Endodermal cell (in vitro differentiated cells): ENCODE results near the gene ABHD2. TPM values are rescaled to one million over a fixed set of nuclear protein-coding genes. Genes with fewer than 3 reads are reported as not detected.

Experiments
- DNase-seq: peaks from one replicate; pipeline ENCODE4 v3.0.0-alpha.2; 2017
- H3K27ac ChIP-seq: 2 replicates; pipeline ENCODE4 v1.5.1; 2013; ENCODE audit warnings: mild to moderate bottlenecking, low read depth, low read length, moderate library complexity
- H3K27me3 ChIP-seq: 2 replicates; pipeline ENCODE4 v1.6.1; 2013; ENCODE audit warnings: mild to moderate bottlenecking, low read length, moderate library complexity; ENCODE audit not compliant: insufficient read depth, control insufficient read depth, poor library complexity, severe bottlenecking
- H3K36me3 ChIP-seq: 2 replicates; pipeline ENCODE4 v1.7.0; 2013; ENCODE audit warnings: mild to moderate bottlenecking, low read length, moderate library complexity; ENCODE audit not compliant: control insufficient read depth, insufficient read depth
- H3K4me1 ChIP-seq: one replicate; pipeline ENCODE4 v1.7.0; 2013; ENCODE audit warnings: low read length; ENCODE audit not compliant: control insufficient read depth, insufficient read depth
- H3K4me3 ChIP-seq: 2 replicates; pipeline ENCODE4 v1.5.1; 2013; ENCODE audit warnings: mild to moderate bottlenecking, low read length, moderate library complexity
- H3K9ac ChIP-seq: 2 replicates; pipeline ENCODE4 v1.6.1; 2013; ENCODE audit warnings: mild to moderate bottlenecking, low read length, moderate library complexity; ENCODE audit not compliant: poor library complexity, severe bottlenecking; ENCODE audit errors: extremely low read depth
- H3K9me3 ChIP-seq: 2 replicates; pipeline ENCODE4 v1.6.1; 2013; ENCODE audit warnings: mild to moderate bottlenecking, low read length, moderate library complexity; ENCODE audit not compliant: control insufficient read depth
- H3K27ac Mint-ChIP-seq: 2 replicates; pipeline ENCODE4 v1.8.0; 2020; ENCODE audit warnings: mixed read lengths
- H3K27me3 Mint-ChIP-seq: 2 replicates; pipeline ENCODE4 v1.8.0; 2021; ENCODE audit warnings: mild to moderate bottlenecking, mixed read lengths; ENCODE audit not compliant: insufficient read depth
- H3K36me3 Mint-ChIP-seq: 2 replicates; pipeline ENCODE4 v1.8.0; 2020; ENCODE audit warnings: low read depth, mixed read lengths
- H3K4me1 Mint-ChIP-seq: 2 replicates; pipeline ENCODE4 v1.8.0; 2020; ENCODE audit warnings: mixed read lengths
- H3K4me3 Mint-ChIP-seq: 2 replicates; pipeline ENCODE4 v1.8.0; 2020; ENCODE audit warnings: mild to moderate bottlenecking, moderate library complexity, mixed read lengths
- H3K9me3 Mint-ChIP-seq: 2 replicates; pipeline ENCODE4 v1.8.0; 2020; ENCODE audit warnings: mild to moderate bottlenecking, mixed read lengths
- CTCF ChIP-seq: fragments of 200-600 bp; sonication (generic); conservative IDR thresholded peaks from 2 replicates; pipeline ENCODE4 v1.5.0; 2021; ENCODE audit warnings: antibody characterized with exemption, mild to moderate bottlenecking
- WGBS, 2 experiments: methylation state at CpG; one replicate each; pipeline versions ENCODE4 v1.1.5 to v1.1.7; 2013; ENCODE audit warnings: missing lambda C conversion rate in 2 of 2, mixed read lengths in 1 of 2; ENCODE audit not compliant: insufficient coverage in 1 of 2, insufficient read length in 1 of 2; 5-methylcytosine and 5-hydroxymethylcytosine counted together
- total RNA-seq, 2 donors: library from RNA; stranded (reverse); fragmentation: NEBNext Ultra II Directional in 1 of 2; extraction: Animal tissue kit (Norgen Biotek cat#: 25700) in 1 of 2; gene quantifications; 2 replicates in 1 of 2; 3 replicates in 1 of 2; pipeline ENCODE4 v1.2.1, GENCODE V29; 2021

The ABHD2 gene
- total RNA-seq, 2 donors from 2014 or later = 24.1 to 26.0 TPM

- Histone ChIP-seq H3K27ac (no peak overlapping the region), H3K27me3 (no peaks in the 10 kb centered on the region), H3K36me3 (no peaks in the 10 kb centered on the region), H3K9me3 (no peaks in the 10 kb centered on the region), H3K9ac (no peak overlapping the region), H3K4me1 (no peaks in the 10 kb centered on the region), H3K4me3 (no peak overlapping the region)
- DNase-seq = no peak
- no peak for TF ChIP-seq CTCF
- Mint-ChIP-seq H3K4me1 (peaks cover 11% of the 10 kb centered on the region), H3K36me3 (peaks cover 3% of the 10 kb centered on the region), H3K4me3 (no peak overlapping the region), H3K27ac (no peak overlapping the region), H3K27me3 (no peaks in the 10 kb centered on the region), H3K9me3 (no peaks in the 10 kb centered on the region)
- 93 to 96% methylated on average over 4 to 5 of the region's 5 CpGs for WGBS, 2 experiments
Observed at GRCh38 chr15:89095073-89095472, 6.8 kb downstream of the ABHD2 start.

DNA sequence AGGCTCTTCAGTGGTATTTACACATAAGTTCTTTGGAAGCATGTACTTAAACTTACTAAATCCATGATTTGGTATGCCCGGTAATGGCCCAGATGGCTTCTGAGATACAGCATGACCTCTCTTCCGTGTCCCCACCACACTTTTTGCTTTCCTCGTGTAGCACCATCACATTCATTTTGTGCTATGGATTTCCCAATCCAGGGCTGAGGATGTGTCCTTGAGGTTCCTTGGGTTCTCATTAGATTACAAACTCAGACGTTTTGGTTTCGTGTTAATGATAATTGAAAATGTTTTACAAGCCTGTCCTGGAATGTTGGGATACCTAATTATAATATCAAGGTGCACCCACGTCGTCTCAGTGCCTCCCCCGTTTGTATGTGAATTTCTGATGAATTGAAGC, 7.3 kb downstream of the ABHD2 start:
- Histone ChIP-seq H3K27ac (no peak overlapping the region), H3K4me1 (no peaks in the 10 kb centered on the region), H3K27me3 (no peaks in the 10 kb centered on the region), H3K4me3 (no peak overlapping the region), H3K9ac (no peak overlapping the region), H3K36me3 (no peaks in the 10 kb centered on the region), H3K9me3 (no peaks in the 10 kb centered on the region)
- Mint-ChIP-seq H3K4me1 (peaks cover 9% of the 10 kb centered on the region), H3K27ac (no peak overlapping the region), H3K27me3 (no peaks in the 10 kb centered on the region), H3K36me3 (peaks cover 3% of the 10 kb centered on the region), H3K9me3 (no peaks in the 10 kb centered on the region), H3K4me3 (no peak overlapping the region)
- TF ChIP-seq CTCF = no peak
- no peak for DNase-seq
- 87 to 93% methylated on average over 8 of the region's 8 CpGs for WGBS, 2 experiments

DNA sequence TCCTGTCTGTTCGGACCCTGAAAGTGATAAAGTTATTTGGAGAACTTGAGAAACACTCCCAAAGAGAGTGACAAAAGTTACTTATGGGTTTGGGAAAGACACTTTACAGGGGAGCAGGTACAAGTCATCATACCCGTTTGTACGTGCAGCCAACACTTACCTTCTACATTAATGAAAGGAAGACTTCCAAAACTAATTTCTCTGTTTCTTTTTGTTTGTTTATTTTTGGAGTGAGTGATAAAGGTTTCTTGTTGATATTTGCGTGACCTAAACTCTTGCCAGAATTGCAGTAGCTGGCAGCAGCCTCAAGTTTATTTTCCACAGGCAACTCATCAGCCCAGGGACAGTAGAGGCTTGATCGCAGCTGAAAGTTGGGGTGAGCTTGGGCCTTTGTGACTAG, 8.4 kb downstream of the ABHD2 start:
- Histone ChIP-seq H3K4me3 (no peak overlapping the region), H3K27me3 (no peaks in the 10 kb centered on the region), H3K9ac (no peak overlapping the region), H3K4me1 (no peaks in the 10 kb centered on the region), H3K36me3 (no peaks in the 10 kb centered on the region), H3K9me3 (no peaks in the 10 kb centered on the region), H3K27ac (no peak overlapping the region)
- WGBS, 2 experiments = 82 to 87% methylated on average over 3 to 5 of the region's 5 CpGs
- H3K4me3 Mint-ChIP-seq = no peak overlapping the region
- no peak overlapping the region for H3K27ac Mint-ChIP-seq
- no peaks in the 10 kb centered on the region for H3K9me3 Mint-ChIP-seq
- peaks cover 3% of the 10 kb centered on the region for H3K36me3 Mint-ChIP-seq
- H3K27me3 Mint-ChIP-seq = no peaks in the 10 kb centered on the region
- no peaks in the 10 kb centered on the region for H3K4me1 Mint-ChIP-seq
- no peak for DNase-seq
- TF ChIP-seq CTCF = no peak
